ENCODE measurements around the gene RASSF5. TPM values are rescaled to one million over a fixed set of nuclear protein-coding genes. Genes with fewer than 3 reads are reported as not detected.

RASSF5 gene
- total and polyA plus RNA-seq, 2 of the 13 experiments (the other 11 are each of a cell fraction or from before 2014, with no cell fraction given), result 0.18 to 0.40 TPM

DNA sequence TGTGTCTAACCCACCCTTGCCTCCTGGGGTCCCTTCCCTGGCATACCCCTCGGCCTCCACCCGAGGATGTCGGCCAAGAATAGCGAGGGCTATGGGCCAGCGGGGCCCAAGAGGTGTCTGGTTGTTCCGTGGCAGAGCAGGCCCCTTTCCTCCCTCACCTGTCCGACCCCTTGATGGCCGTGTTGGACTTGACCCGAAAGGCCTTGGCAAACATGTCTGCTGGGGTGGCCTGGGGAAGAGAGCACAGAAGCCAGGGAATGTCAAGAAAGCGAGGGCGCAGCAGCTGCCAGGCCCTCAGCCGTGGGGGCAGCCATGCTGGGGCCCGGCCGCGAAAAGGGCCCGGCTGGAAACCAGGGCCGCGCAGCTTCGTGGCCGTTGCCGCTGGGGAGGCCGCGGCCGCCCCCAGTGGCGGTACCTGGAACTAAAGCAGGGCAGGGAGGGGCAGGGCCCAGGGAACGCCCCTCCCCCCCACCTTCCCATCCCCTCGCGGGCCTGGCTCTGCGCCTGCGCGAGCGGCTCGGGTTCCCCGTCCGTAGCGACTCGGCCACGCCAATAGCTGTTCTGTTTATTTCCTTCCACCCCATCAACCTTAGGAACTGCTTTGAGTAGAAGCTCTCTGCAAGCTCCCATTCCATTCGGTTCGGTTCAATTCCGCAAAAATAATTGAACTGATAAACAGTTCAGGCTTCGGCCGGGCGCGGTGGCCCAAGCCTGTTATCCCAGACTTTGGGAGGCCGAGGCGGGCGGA, 105.0 kb downstream of the RASSF5 start, which contains the start of gene EIF2D (continued):
- TF ChIP-seq IRX3 (CRISPR knock-in tag; IDR thresholded peaks at IDR 0.05; ENCODE audit: borderline replicate concordance, low read depth), result no peak; the same call in 1 of the 2 replicates
- TF ChIP-seq ZFP1 (CRISPR knock-in tag; IDR thresholded peaks at IDR 0.05), result peak; percentile 86
- peak; percentile 53 for TF ChIP-seq IKZF4 (CRISPR knock-in tag; IDR thresholded peaks at IDR 0.05; ENCODE audit: borderline replicate concordance, low read depth, not compliant biosample characterization)
- peak; percentile 94 for TF ChIP-seq ZZZ3 (CRISPR knock-in tag; IDR thresholded peaks at IDR 0.05; ENCODE audit: borderline replicate concordance)
- TF ChIP-seq, protein P1, sequence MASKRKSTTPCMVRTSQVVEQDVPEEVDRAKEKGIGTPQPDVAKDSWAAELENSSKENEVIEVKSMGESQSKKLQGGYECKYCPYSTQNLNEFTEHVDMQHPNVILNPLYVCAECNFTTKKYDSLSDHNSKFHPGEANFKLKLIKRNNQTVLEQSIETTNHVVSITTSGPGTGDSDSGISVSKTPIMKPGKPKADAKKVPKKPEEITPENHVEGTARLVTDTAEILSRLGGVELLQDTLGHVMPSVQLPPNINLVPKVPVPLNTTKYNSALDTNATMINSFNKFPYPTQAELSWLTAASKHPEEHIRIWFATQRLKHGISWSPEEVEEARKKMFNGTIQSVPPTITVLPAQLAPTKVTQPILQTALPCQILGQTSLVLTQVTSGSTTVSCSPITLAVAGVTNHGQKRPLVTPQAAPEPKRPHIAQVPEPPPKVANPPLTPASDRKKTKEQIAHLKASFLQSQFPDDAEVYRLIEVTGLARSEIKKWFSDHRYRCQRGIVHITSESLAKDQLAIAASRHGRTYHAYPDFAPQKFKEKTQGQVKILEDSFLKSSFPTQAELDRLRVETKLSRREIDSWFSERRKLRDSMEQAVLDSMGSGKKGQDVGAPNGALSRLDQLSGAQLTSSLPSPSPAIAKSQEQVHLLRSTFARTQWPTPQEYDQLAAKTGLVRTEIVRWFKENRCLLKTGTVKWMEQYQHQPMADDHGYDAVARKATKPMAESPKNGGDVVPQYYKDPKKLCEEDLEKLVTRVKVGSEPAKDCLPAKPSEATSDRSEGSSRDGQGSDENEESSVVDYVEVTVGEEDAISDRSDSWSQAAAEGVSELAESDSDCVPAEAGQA (IDR thresholded peaks at IDR 0.05; ENCODE audit: low read depth), result peak; percentile 83
- TF ChIP-seq, protein P1 (CRISPR knock-in tag; IDR thresholded peaks at IDR 0.05; ENCODE audit: borderline replicate concordance), result 0 out of 2 replicates have a peak, but pooled peaks have one; percentile 30
- TF ChIP-seq ZNF761 (CRISPR knock-in tag; conservative IDR thresholded peaks at IDR 0.05), result peak; percentile 90
- TF ChIP-seq FOXA1 (IDR thresholded peaks at IDR 0.05), result no peak
- peak; percentile 62; the same call in 1 of the 2 replicates for TF ChIP-seq FOXA1 (CRISPR knock-in tag; IDR thresholded peaks at IDR 0.05)
- TF ChIP-seq, protein P2, sequence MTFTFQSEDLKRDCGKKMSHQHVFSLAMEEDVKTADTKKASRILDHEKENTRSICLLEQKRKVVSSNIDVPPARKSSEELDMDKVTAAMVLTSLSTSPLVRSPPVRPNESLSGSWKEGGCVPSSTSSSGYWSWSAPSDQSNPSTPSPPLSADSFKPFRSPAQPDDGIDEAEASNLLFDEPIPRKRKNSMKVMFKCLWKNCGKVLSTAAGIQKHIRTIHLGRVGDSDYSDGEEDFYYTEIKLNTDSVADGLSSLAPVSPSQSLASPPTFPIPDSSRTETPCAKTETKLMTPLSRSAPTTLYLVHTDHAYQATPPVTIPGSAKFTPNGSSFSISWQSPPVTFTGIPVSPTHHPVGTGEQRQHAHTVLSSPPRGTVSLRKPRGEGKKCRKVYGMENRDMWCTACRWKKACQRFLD (CRISPR knock-in tag; IDR thresholded peaks at IDR 0.05; ENCODE audit: borderline replicate concordance), result peak; percentile 93; the same call in 1 of the 2 replicates
- TF ChIP-seq, protein P3, sequence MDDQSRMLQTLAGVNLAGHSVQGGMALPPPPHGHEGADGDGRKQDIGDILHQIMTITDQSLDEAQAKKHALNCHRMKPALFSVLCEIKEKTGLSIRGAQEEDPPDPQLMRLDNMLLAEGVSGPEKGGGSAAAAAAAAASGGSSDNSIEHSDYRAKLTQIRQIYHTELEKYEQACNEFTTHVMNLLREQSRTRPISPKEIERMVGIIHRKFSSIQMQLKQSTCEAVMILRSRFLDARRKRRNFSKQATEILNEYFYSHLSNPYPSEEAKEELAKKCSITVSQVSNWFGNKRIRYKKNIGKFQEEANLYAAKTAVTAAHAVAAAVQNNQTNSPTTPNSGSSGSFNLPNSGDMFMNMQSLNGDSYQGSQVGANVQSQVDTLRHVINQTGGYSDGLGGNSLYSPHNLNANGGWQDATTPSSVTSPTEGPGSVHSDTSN (CRISPR knock-in tag; IDR thresholded peaks at IDR 0.05; ENCODE audit: borderline replicate concordance), result peak; percentile 75; the same call in 1 of the 2 replicates
- no peak for TF ChIP-seq NBN (conservative IDR thresholded peaks at IDR 0.05)
- peak; percentile 88 for TF ChIP-seq NKX3-1 (CRISPR knock-in tag; IDR thresholded peaks at IDR 0.05)
- TF ChIP-seq TBL1XR1 (IDR thresholded peaks at IDR 0.05; ENCODE audit: borderline replicate concordance, low read length, partially characterized antibody), result peak; percentile 76
- peak; percentile 63; the same call in 1 of the 2 replicates for TF ChIP-seq HOXA9 (CRISPR knock-in tag; IDR thresholded peaks at IDR 0.05; ENCODE audit: borderline replicate concordance)
- TF ChIP-seq, protein P4, sequence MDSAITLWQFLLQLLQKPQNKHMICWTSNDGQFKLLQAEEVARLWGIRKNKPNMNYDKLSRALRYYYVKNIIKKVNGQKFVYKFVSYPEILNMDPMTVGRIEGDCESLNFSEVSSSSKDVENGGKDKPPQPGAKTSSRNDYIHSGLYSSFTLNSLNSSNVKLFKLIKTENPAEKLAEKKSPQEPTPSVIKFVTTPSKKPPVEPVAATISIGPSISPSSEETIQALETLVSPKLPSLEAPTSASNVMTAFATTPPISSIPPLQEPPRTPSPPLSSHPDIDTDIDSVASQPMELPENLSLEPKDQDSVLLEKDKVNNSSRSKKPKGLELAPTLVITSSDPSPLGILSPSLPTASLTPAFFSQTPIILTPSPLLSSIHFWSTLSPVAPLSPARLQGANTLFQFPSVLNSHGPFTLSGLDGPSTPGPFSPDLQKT (CRISPR knock-in tag; IDR thresholded peaks at IDR 0.05; ENCODE audit: borderline replicate concordance), result peak; percentile 47; the same call in 1 of the 2 replicates
- TF ChIP-seq ZNF326 (CRISPR knock-in tag; IDR thresholded peaks at IDR 0.05; ENCODE audit: borderline replicate concordance), result no peak; the same call in 1 of the 2 replicates
- TF ChIP-seq ZNF33A (CRISPR knock-in tag; IDR thresholded peaks at IDR 0.05; ENCODE audit: borderline replicate concordance), result no peak
- 0 out of 2 replicates have a peak, but pooled peaks have one; percentile 64 for TF ChIP-seq ARNTL (CRISPR knock-in tag; IDR thresholded peaks at IDR 0.05)
